ENCODE measurements around the gene GPC5.
"Not testable (repeated sequence)": the region's sequence is repeated elsewhere in the genome, so short reads cannot be mapped to it uniquely, and the experiment has no call there.

Gene GPC5

GRCh38 chr13:92265408-92265807, 867.0 kb downstream of the GPC5 start:
- no peak overlapping the region for H3K27ac ChIP-seq (ENCODE audit: low read depth in 2 of 2, low read length in 2 of 2)

GRCh38 chr13:92270990-92271389, 872.6 kb downstream of the GPC5 start:
- no peaks in the 10 kb centered on the region for H3K27me3 ChIP-seq (ENCODE audit: control insufficient read depth in 2 of 2, insufficient read depth in 2 of 2, low read length in 2 of 2)
- H3K36me3 ChIP-seq (ENCODE audit: control insufficient read depth in 2 of 2, insufficient read depth in 2 of 2, low read length in 2 of 2): no peaks in the 10 kb centered on the region
- no peaks in the 10 kb centered on the region for H3K4me1 ChIP-seq (ENCODE audit: control insufficient read depth in 2 of 2, insufficient read depth in 2 of 2, low read length in 2 of 2)
- H3K9me3 ChIP-seq (ENCODE audit: control insufficient read depth in 2 of 2, low read length in 2 of 2): no peaks in the 10 kb centered on the region
- no peak overlapping the region for H3K27ac ChIP-seq (ENCODE audit: low read depth in 2 of 2, low read length in 2 of 2)
- no peak overlapping the region for H3K9ac ChIP-seq (ENCODE audit: low read depth in 1 of 2, low read length in 2 of 2)
- H3K4me3 ChIP-seq (ENCODE audit: low read length in 2 of 2): no peak overlapping the region

More at GRCh38 chr13:92265408-92265807, 867.0 kb downstream of the GPC5 start:
- Histone ChIP-seq H3K4me3 (ENCODE audit: low read length in 2 of 2) (no peak overlapping the region), H3K36me3 (ENCODE audit: control insufficient read depth in 2 of 2, insufficient read depth in 2 of 2, low read length in 2 of 2) (no peaks in the 10 kb centered on the region), H3K9ac (ENCODE audit: low read depth in 1 of 2, low read length in 2 of 2) (no peak overlapping the region), H3K27me3 (ENCODE audit: control insufficient read depth in 2 of 2, insufficient read depth in 2 of 2, low read length in 2 of 2) (no peaks in the 10 kb centered on the region), H3K4me1 (ENCODE audit: control insufficient read depth in 2 of 2, insufficient read depth in 2 of 2, low read length in 2 of 2) (no peaks in the 10 kb centered on the region), H3K9me3 (ENCODE audit: control insufficient read depth in 2 of 2, low read length in 2 of 2) (no peaks in the 10 kb centered on the region)

GRCh38 chr13:92272177-92272576, 873.8 kb downstream of the GPC5 start:
- Histone ChIP-seq H3K36me3 (ENCODE audit: control insufficient read depth in 2 of 2, insufficient read depth in 2 of 2, low read length in 2 of 2) (no peaks in the 10 kb centered on the region), H3K4me1 (ENCODE audit: control insufficient read depth in 2 of 2, insufficient read depth in 2 of 2, low read length in 2 of 2) (no peaks in the 10 kb centered on the region), H3K4me3 (ENCODE audit: low read length in 2 of 2) (no peak overlapping the region), H3K9me3 (ENCODE audit: control insufficient read depth in 2 of 2, low read length in 2 of 2) (no peaks in the 10 kb centered on the region), H3K27me3 (ENCODE audit: control insufficient read depth in 2 of 2, insufficient read depth in 2 of 2, low read length in 2 of 2) (no peaks in the 10 kb centered on the region), H3K9ac (ENCODE audit: low read depth in 1 of 2, low read length in 2 of 2) (no peak overlapping the region), H3K27ac (ENCODE audit: low read depth in 2 of 2, low read length in 2 of 2) (no peak overlapping the region)

- not testable (repeated sequence) for H3K9ac ChIP-seq (ENCODE audit: low read depth in 1 of 2, low read length in 2 of 2); H3K27ac ChIP-seq (ENCODE audit: low read depth in 2 of 2, low read length in 2 of 2); H3K4me1 ChIP-seq (ENCODE audit: control insufficient read depth in 2 of 2, insufficient read depth in 2 of 2, low read length in 2 of 2); H3K27me3 ChIP-seq (ENCODE audit: control insufficient read depth in 2 of 2, insufficient read depth in 2 of 2, low read length in 2 of 2); H3K36me3 ChIP-seq (ENCODE audit: control insufficient read depth in 2 of 2, insufficient read depth in 2 of 2, low read length in 2 of 2); H3K9me3 ChIP-seq (ENCODE audit: control insufficient read depth in 2 of 2, low read length in 2 of 2); H3K4me3 ChIP-seq (ENCODE audit: low read length in 2 of 2)
These were observed 882.6 kb downstream of the GPC5 start for GRCh38 chr13:92280986-92281385.

- not testable (repeated sequence) for H3K4me3 ChIP-seq (ENCODE audit: low read length in 2 of 2); H3K9ac ChIP-seq (ENCODE audit: low read depth in 1 of 2, low read length in 2 of 2); H3K27me3 ChIP-seq (ENCODE audit: control insufficient read depth in 2 of 2, insufficient read depth in 2 of 2, low read length in 2 of 2); H3K36me3 ChIP-seq (ENCODE audit: control insufficient read depth in 2 of 2, insufficient read depth in 2 of 2, low read length in 2 of 2); H3K4me1 ChIP-seq (ENCODE audit: control insufficient read depth in 2 of 2, insufficient read depth in 2 of 2, low read length in 2 of 2); H3K9me3 ChIP-seq (ENCODE audit: control insufficient read depth in 2 of 2, low read length in 2 of 2); H3K27ac ChIP-seq (ENCODE audit: low read depth in 2 of 2, low read length in 2 of 2)
These were observed 892.4 kb downstream of the GPC5 start for GRCh38 chr13:92290718-92291307.

GRCh38 chr13:92294533-92294932, 896.1 kb downstream of the GPC5 start:
- not testable (repeated sequence) for H3K27ac ChIP-seq (ENCODE audit: low read depth in 2 of 2, low read length in 2 of 2); H3K9ac ChIP-seq (ENCODE audit: low read depth in 1 of 2, low read length in 2 of 2); H3K4me1 ChIP-seq (ENCODE audit: control insufficient read depth in 2 of 2, insufficient read depth in 2 of 2, low read length in 2 of 2); H3K9me3 ChIP-seq (ENCODE audit: control insufficient read depth in 2 of 2, low read length in 2 of 2); H3K4me3 ChIP-seq (ENCODE audit: low read length in 2 of 2); H3K36me3 ChIP-seq (ENCODE audit: control insufficient read depth in 2 of 2, insufficient read depth in 2 of 2, low read length in 2 of 2); H3K27me3 ChIP-seq (ENCODE audit: control insufficient read depth in 2 of 2, insufficient read depth in 2 of 2, low read length in 2 of 2)

GRCh38 chr13:92296154-92296671, 897.8 kb downstream of the GPC5 start:
- H3K4me3 ChIP-seq (ENCODE audit: low read length in 2 of 2); H3K27ac ChIP-seq (ENCODE audit: low read depth in 2 of 2, low read length in 2 of 2); H3K36me3 ChIP-seq (ENCODE audit: control insufficient read depth in 2 of 2, insufficient read depth in 2 of 2, low read length in 2 of 2); H3K9ac ChIP-seq (ENCODE audit: low read depth in 1 of 2, low read length in 2 of 2); H3K27me3 ChIP-seq (ENCODE audit: control insufficient read depth in 2 of 2, insufficient read depth in 2 of 2, low read length in 2 of 2); H3K4me1 ChIP-seq (ENCODE audit: control insufficient read depth in 2 of 2, insufficient read depth in 2 of 2, low read length in 2 of 2); H3K9me3 ChIP-seq (ENCODE audit: control insufficient read depth in 2 of 2, low read length in 2 of 2): not testable (repeated sequence)

- Histone ChIP-seq H3K27me3 (ENCODE audit: control insufficient read depth in 2 of 2, insufficient read depth in 2 of 2, low read length in 2 of 2) (no peaks in the 10 kb centered on the region), H3K27ac (ENCODE audit: low read depth in 2 of 2, low read length in 2 of 2) (no peak overlapping the region), H3K9ac (ENCODE audit: low read depth in 1 of 2, low read length in 2 of 2) (no peak overlapping the region), H3K9me3 (ENCODE audit: control insufficient read depth in 2 of 2, low read length in 2 of 2) (no peaks in the 10 kb centered on the region), H3K36me3 (ENCODE audit: control insufficient read depth in 2 of 2, insufficient read depth in 2 of 2, low read length in 2 of 2) (no peaks in the 10 kb centered on the region), H3K4me1 (ENCODE audit: control insufficient read depth in 2 of 2, insufficient read depth in 2 of 2, low read length in 2 of 2) (no peaks in the 10 kb centered on the region), H3K4me3 (ENCODE audit: low read length in 2 of 2) (no peak overlapping the region)
These were observed 899.8 kb downstream of the GPC5 start for GRCh38 chr13:92297971-92298942.

- Histone ChIP-seq H3K4me3 (ENCODE audit: low read length in 2 of 2) (no peak overlapping the region), H3K9ac (ENCODE audit: low read depth in 1 of 2, low read length in 2 of 2) (no peak overlapping the region), H3K4me1 (ENCODE audit: control insufficient read depth in 2 of 2, insufficient read depth in 2 of 2, low read length in 2 of 2) (no peaks in the 10 kb centered on the region), H3K27me3 (ENCODE audit: control insufficient read depth in 2 of 2, insufficient read depth in 2 of 2, low read length in 2 of 2) (no peaks in the 10 kb centered on the region), H3K36me3 (ENCODE audit: control insufficient read depth in 2 of 2, insufficient read depth in 2 of 2, low read length in 2 of 2) (no peaks in the 10 kb centered on the region), H3K9me3 (ENCODE audit: control insufficient read depth in 2 of 2, low read length in 2 of 2) (no peaks in the 10 kb centered on the region), H3K27ac (ENCODE audit: low read depth in 2 of 2, low read length in 2 of 2) (no peak overlapping the region)
These were observed 902.2 kb downstream of the GPC5 start for GRCh38 chr13:92300651-92301050.

- Histone ChIP-seq H3K9me3 (ENCODE audit: control insufficient read depth in 2 of 2, low read length in 2 of 2) (no peaks in the 10 kb centered on the region), H3K4me1 (ENCODE audit: control insufficient read depth in 2 of 2, insufficient read depth in 2 of 2, low read length in 2 of 2) (no peaks in the 10 kb centered on the region), H3K36me3 (ENCODE audit: control insufficient read depth in 2 of 2, insufficient read depth in 2 of 2, low read length in 2 of 2) (no peaks in the 10 kb centered on the region), H3K27me3 (ENCODE audit: control insufficient read depth in 2 of 2, insufficient read depth in 2 of 2, low read length in 2 of 2) (no peaks in the 10 kb centered on the region), H3K9ac (ENCODE audit: low read depth in 1 of 2, low read length in 2 of 2) (no peak overlapping the region), H3K4me3 (ENCODE audit: low read length in 2 of 2) (no peak overlapping the region), H3K27ac (ENCODE audit: low read depth in 2 of 2, low read length in 2 of 2) (no peak overlapping the region)
These were observed 905.0 kb downstream of the GPC5 start for GRCh38 chr13:92303428-92303827.
